Brain microvascular endothelial cell (primary cell): ENCODE data around the gene ZNF407.

Source experiments
- DNase-seq: peaks from one replicate; pipeline ENCODE4 v3.0.0-alpha.2; 2020
- H3K27ac ChIP-seq: fragments of 250-450 bp; sonication (Bioruptor Pico); 2 replicates; pipeline ENCODE4 v1.5.1; 2020; ENCODE audit warnings: mild to moderate bottlenecking, moderate library complexity
- H3K27me3 ChIP-seq: fragments of 250-450 bp; sonication (Bioruptor Pico); replicated peaks from 2 replicates; pipeline ENCODE4 v1.5.1; 2020; ENCODE audit warnings: mild to moderate bottlenecking
- H3K36me3 ChIP-seq: fragments of 250-450 bp; sonication (Bioruptor Pico); replicated peaks from 2 replicates; pipeline ENCODE4 v1.5.1; 2020; ENCODE audit warnings: mild to moderate bottlenecking
- H3K4me3 ChIP-seq: 2 replicates; pipeline ENCODE4 v1.5.1; 2011; ENCODE audit warnings: low read depth, mild to moderate bottlenecking, control low read depth, low read length, moderate library complexity
- CTCF ChIP-seq: IDR thresholded peaks from 2 replicates; pipeline ENCODE4 v1.5.1; 2011; ENCODE audit warnings: low read depth, mild to moderate bottlenecking, moderate library complexity, low read length, control low read depth, inconsistent platforms; ENCODE audit errors: missing control alignments
- in situ Hi-C: cut with HindIII; loops from 2 replicates; pipeline ENCODE4 v1.10.0; 2017; ENCODE audit warnings: low sequenced_read_pairs, low pct_ligation_motif_present

ZNF407 gene

GRCh38 chr18:74929110-74929509, 331.4 kb downstream of the ZNF407 start:
- Histone ChIP-seq H3K36me3 (no peaks in the 10 kb centered on the region), H3K27ac (no peak overlapping the region), H3K4me3 (no peak overlapping the region), H3K27me3 (no peaks in the 10 kb centered on the region)
- no peak for DNase-seq
- in situ Hi-C loops: no loop called here
- TF ChIP-seq CTCF: no peak

- in situ Hi-C loops: no loop called here
- Histone ChIP-seq H3K36me3 (no peaks in the 10 kb centered on the region), H3K27ac (no peak overlapping the region), H3K4me3 (no peak overlapping the region), H3K27me3 (no peaks in the 10 kb centered on the region)
- TF ChIP-seq CTCF: no peak
- DNase-seq: no peak
Observed at GRCh38 chr18:74930616-74931015, 332.9 kb downstream of the ZNF407 start.

GRCh38 chr18:74933930-74934329, 336.3 kb downstream of the ZNF407 start:
- no peak overlapping the region for H3K27ac ChIP-seq
- TF ChIP-seq CTCF: no peak
- in situ Hi-C loops: no loop called here
- no peaks in the 10 kb centered on the region for H3K27me3 ChIP-seq
- H3K36me3 ChIP-seq: no peaks in the 10 kb centered on the region
- no peak overlapping the region for H3K4me3 ChIP-seq
- DNase-seq: no peak

- H3K4me3 ChIP-seq: no peak overlapping the region
- DNase-seq: no peak
- H3K36me3 ChIP-seq: no peaks in the 10 kb centered on the region
- TF ChIP-seq CTCF: no peak
- no peaks in the 10 kb centered on the region for H3K27me3 ChIP-seq
- H3K27ac ChIP-seq: no peak overlapping the region
- in situ Hi-C loops: no loop called here
Observed at GRCh38 chr18:74935434-74935833, 337.8 kb downstream of the ZNF407 start.

GRCh38 chr18:74936343-74936742, 338.7 kb downstream of the ZNF407 start:
- no peak overlapping the region for H3K27ac ChIP-seq
- DNase-seq: no peak
- H3K36me3 ChIP-seq: no peaks in the 10 kb centered on the region
- no peak for TF ChIP-seq CTCF
- H3K27me3 ChIP-seq: no peaks in the 10 kb centered on the region
- in situ Hi-C loops: no loop called here
- H3K4me3 ChIP-seq: no peak overlapping the region

GRCh38 chr18:74937291-74937690, 339.6 kb downstream of the ZNF407 start:
- TF ChIP-seq CTCF: no peak
- in situ Hi-C loops: no loop called here

More at GRCh38 chr18:74937291-74937690, 339.6 kb downstream of the ZNF407 start:
- H3K27me3 ChIP-seq: no peaks in the 10 kb centered on the region
- no peaks in the 10 kb centered on the region for H3K36me3 ChIP-seq
- H3K27ac ChIP-seq: no peak overlapping the region
- no peak overlapping the region for H3K4me3 ChIP-seq
- no peak for DNase-seq
